Mucosa of gallbladder (tissue), 1 donor: Measurements from ENCODE around the gene JAKMIP1. TPM values are rescaled to one million over a fixed set of nuclear protein-coding genes. Genes with fewer than 3 reads are reported as not detected.

ENCODE experiments used
- DNase-seq: peaks from one replicate; pipeline ENCODE4 v3.0.0-alpha.2; 2020; ENCODE audit warnings: low spot score
- total RNA-seq: library from RNA; stranded (reverse); gene quantifications from one replicate; pipeline ENCODE4 v1.2.1, GENCODE V29; 2021
- donor health status: DM: no; HTN: no; CAD: no.

The JAKMIP1 gene
- total RNA-seq, 1 donor from 2014 or later: 0.37 TPM

DNA sequence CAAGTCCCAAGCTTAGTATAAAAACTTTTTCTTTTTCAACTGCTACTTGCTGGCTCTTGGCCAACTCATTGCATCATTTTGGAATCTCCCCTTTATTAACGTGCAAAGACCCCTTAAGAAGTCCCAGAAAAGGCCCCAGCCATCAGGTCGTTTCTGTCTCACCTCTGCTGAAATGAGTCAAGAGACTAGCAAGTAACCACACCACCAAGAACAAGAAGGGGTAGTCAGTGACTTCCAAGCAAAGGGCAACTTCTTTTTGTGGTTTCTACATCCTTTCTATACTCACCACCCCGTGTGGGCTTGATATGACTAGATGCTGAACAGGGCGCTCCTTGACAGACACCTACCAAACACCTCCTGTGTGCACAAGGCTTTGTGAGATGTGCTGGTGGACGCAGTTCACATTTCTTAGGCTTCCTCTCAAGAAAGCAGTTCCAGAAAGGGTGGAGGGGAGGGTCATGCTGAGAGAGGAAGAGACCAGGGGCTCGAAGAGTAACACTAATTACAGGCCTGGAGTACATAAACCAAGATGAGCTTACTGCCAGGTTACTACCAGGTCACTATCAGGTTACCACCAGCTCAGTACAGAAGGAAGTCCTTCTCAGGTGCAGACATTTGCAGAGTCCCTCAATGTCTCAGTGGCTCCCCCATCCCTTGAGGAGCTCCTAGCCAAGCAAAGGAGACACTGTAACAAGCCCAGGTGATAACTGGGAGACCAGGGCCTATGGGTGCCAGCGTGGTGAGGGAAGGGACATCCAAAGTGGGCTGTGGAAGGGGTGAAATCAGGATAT, 19.3 kb downstream of the JAKMIP1 start:
- DNase-seq: no peak

DNA sequence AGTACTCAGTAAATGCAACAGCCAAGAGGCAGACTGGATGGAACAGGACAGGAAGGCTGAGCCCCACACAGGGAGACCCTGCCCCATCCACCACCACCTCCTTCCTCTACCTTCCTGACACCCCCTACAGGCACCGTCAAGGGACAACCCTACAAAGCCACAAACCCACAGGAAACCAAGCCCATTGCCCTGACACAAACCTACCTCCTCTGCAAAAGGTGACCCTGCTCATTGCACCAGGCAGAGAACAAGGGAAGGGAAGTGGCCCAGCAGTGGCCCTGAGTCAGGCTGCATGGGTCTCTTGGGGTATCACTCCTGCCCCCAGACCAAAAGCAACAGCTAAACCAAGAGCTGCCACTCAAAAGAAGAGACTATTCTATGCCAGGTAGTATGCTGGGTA, 21.0 kb downstream of the JAKMIP1 start:
- no peak for DNase-seq

DNA sequence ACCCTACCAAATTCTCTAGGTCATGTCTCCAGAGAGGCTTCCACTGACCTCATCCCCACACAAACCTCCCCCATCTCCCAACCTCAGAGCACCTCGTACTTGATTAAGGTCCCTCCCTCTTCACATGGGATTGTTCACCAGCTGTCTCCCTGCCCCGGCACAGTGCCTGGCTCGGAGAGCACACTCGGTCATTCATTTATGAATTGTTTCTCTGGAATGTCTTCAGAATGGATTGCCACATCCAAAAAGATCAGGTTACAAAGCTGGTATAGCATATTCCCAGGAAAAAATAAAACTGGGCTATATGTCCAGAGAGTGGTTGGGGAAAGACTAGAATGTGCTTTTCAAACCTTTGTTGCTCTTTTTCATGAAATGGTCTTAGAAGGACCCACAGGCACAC, 21.6 kb downstream of the JAKMIP1 start:
- no peak for DNase-seq

DNA sequence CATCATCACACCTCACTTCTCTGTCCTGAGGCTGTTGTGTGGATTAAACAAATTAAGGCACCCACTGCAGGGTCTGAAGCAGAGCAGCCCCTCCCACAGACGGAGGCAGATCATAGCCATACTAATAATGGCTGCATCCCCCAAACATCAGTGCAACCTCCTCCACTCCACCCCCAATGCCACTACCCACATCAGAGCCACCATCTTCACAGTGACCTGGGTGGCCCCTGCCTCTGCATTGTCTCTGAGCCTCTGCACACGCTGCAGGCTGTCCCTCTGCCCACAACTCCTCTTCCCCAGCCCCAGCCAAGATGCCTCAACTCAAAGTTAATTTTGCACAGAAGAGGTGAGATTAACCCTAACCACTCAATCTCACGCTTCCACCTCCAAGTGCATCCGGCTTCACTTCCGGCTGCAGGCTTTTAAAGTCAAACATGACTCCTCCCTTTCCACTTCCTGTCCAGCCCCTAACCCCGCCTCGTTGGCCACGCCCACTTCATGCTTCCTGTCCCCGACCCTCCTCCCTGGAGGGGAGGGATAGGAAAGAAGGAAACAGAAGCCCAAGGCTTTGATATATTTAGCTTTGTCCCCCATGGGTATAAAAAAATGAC, 22.7 kb downstream of the JAKMIP1 start:
- DNase-seq: no peak

GRCh38 chr4:6175426-6175825, 24.9 kb downstream of the JAKMIP1 start:
- DNase-seq: no peak

DNA sequence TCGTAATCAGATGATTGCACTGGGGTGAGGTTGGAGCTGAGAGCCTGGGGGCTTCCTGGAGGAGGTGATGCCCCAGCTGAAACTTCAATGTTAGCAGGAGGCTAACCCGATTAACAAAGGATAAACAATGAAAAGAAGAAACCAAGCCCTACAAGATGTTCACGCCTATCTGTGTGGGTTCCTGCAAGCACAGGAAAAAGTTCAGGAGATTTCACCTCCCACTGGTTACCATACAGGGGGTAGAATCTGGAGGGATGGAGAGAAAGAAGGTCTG, 27.5 kb downstream of the JAKMIP1 start:
- DNase-seq: no peak

- no peak for DNase-seq
These were observed 28.0 kb downstream of the JAKMIP1 start for GRCh38 chr4:6172093-6172926.

DNA sequence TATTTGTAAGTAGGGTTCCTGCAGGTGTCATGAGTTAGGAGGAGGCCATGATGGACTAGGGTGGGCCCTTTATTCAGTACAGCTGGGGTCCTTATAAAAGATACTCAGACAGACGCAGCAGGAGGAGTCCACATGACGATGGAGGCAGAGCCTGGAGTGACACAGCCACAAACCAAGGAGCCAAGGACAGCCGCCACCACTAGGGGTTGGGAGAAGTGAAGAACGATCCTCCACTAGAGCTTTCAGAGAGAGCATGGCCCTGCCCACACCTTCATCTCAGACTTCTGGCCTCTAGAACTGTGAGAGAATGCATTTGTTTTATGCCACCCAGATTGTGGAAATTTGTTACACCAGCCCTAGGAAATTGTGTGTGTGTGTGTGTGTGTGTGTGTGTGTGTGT, 31.1 kb downstream of the JAKMIP1 start:
- DNase-seq: no peak

- DNase-seq: no peak
These were observed 34.6 kb downstream of the JAKMIP1 start for GRCh38 chr4:6165766-6166165.

DNA sequence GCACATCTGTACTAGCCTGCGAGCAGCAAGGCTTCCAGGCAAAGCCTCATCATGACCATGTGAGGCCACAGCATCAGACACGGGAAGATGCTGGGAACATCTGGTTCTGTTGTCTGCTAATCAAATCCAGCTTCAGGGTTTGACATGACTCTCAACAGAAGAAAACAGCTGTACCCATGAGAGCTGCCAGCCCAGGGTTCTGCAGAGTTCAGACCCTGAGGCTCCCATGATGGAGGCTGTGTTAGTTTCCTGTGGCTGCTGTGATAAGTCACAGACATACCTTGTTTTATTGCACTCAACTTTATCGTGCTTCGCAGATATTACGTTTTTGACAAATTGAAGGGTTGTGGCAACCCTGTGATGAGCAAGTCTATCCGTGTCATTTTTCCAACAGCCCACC, 37.5 kb downstream of the JAKMIP1 start:
- DNase-seq: no peak

DNA sequence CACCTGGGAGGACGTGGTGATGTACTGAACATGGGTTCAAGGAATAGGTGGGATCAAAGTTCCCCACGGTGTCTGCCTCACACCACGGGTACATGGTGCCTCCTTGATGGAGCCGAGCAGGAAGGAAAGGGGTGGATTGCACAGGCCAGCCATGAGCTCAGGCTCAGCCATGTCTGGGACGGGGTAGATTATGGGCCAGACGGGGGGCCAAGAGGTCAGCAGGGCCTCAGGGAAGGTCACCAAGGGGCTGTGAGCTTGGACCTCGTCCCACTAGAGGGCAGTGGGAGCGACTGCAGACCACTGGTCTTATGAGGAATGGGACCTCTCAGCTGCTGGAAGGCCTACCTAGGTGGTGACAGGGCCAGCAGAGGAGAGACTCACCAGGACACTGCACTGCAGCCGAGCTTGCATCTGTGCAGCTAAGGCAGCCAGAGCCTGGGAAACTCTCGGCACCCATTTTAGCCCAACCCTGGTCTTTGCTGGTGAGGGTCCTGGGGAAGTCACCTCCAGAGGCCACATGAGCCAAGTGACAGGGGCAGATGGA, 38.4 kb downstream of the JAKMIP1 start:
- DNase-seq: no peak

GRCh38 chr4:6160536-6160935, 39.8 kb downstream of the JAKMIP1 start:
- no peak for DNase-seq

- no peak for DNase-seq
These were observed 42.4 kb downstream of the JAKMIP1 start for GRCh38 chr4:6157926-6158325.

- no peak for DNase-seq
These were observed 44.2 kb downstream of the JAKMIP1 start for GRCh38 chr4:6155996-6156750.

DNA sequence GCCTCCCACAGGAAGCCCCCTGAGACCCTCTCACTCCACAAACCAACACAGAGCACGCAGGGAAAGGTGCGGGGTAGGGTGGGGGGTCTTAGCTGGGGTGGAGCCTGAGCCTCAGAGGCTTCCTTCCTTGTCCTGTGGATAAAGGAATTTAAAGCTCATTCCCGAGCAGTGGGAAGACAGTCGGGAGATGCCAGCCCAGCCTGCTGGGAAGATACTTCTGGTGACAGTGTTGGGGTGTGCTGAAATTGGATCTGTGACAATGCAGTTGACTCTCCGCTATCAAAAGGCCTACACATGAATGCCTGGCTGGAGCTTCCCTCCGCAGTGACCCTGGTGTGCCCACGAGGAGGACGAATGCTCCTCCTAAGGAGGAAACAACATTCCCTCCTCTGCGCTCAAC, 45.5 kb downstream of the JAKMIP1 start:
- DNase-seq: no peak

DNA sequence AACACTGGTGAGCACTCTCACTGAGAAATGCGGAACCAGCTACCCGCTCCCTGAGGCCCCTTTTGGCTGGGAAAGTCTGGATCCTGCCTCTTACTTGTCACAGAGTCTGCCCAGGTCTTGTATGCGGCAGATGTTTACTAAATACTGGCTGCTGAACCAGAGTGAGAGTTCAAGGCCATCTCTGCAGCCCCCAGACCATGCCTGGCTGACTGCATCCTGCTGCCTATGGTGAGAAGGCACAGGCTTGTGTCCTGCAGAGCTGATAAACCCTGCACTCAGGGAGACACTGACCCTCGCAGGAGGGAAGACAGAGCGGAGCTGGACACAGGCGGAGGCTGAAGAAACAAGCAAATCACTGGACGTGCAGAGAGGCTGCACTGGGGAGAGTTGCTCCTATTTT, 46.5 kb downstream of the JAKMIP1 start:
- no peak for DNase-seq

GRCh38 chr4:6152869-6153705, 47.3 kb downstream of the JAKMIP1 start:
- DNase-seq: no peak

GRCh38 chr4:6150046-6150735, 50.2 kb downstream of the JAKMIP1 start:
- DNase-seq: no peak

GRCh38 chr4:6148506-6149205, 51.7 kb downstream of the JAKMIP1 start:
- no peak for DNase-seq

- no peak for DNase-seq
These were observed 52.9 kb downstream of the JAKMIP1 start for GRCh38 chr4:6147441-6147840.
